H1 (cell line): ENCODE data around the gene SCYL1.

ENCODE experiments used
- ATF3 ChIP-seq: IDR thresholded peaks from 2 replicates; pipeline ENCODE4 v1.6.1; 2011; ENCODE audit warnings: low read depth, mild to moderate bottlenecking, low read length; ENCODE audit not compliant: insufficient read depth
- BACH1 ChIP-seq: IDR thresholded peaks from 2 replicates; pipeline ENCODE4 v1.6.1; 2012; ENCODE audit warnings: low read length, improper control_type of control experiment
- CEBPB ChIP-seq: IDR thresholded peaks from 2 replicates; pipeline ENCODE4 v1.6.1; 2012; ENCODE audit warnings: low read depth, low read length
- CTCF ChIP-seq, 3 experiments: IDR thresholded peaks; 1 replicate in 2 of 3; 2 replicates in 1 of 3; pipeline versions ENCODE4 v1.5.1 to v1.6.1; 2011; ENCODE audit warnings: low read length in 3 of 3, mild to moderate bottlenecking in 3 of 3, inconsistent platforms in 2 of 3, low read depth in 1 of 3, moderate library complexity in 1 of 3; ENCODE audit not compliant: insufficient read depth in 1 of 3; ENCODE audit errors: control extremely low read depth in 1 of 3
- JUN ChIP-seq: IDR thresholded peaks from 2 replicates; pipeline ENCODE4 v1.6.1; 2011; ENCODE audit warnings: low read depth, mild to moderate bottlenecking, improper control_type of control experiment, low read length
- KDM1A ChIP-seq: fragments of 200-600, 300-600 bp; sonication (generic); IDR thresholded peaks from 2 replicates; pipeline ENCODE4 v1.7.1; 2016; ENCODE audit warnings: mild to moderate bottlenecking, low read length, borderline replicate concordance
- MAX ChIP-seq: IDR thresholded peaks from 2 replicates; pipeline ENCODE4 v1.6.1; 2012; ENCODE audit warnings: inconsistent platforms
- POLR2A ChIP-seq, 2 experiments: IDR thresholded peaks; 1 replicate in 1 of 2; 2 replicates in 1 of 2; pipeline ENCODE4 v1.6.1; 2011; ENCODE audit warnings: low read depth in 2 of 2, low read length in 2 of 2, mild to moderate bottlenecking in 2 of 2; ENCODE audit errors: control extremely low read depth in 1 of 2
- RFX5 ChIP-seq: IDR thresholded peaks from 2 replicates; pipeline ENCODE4 v1.6.1; 2011; ENCODE audit warnings: low read depth, low read length, improper control_type of control experiment, borderline replicate concordance
- SP2 ChIP-seq: IDR thresholded peaks from 2 replicates; pipeline ENCODE4 v1.6.1; 2012; ENCODE audit warnings: mild to moderate bottlenecking, low read length, inconsistent platforms
- SRF ChIP-seq: IDR thresholded peaks from 2 replicates; pipeline ENCODE4 v1.6.1; 2011; ENCODE audit warnings: mild to moderate bottlenecking, low read depth, low read length, moderate library complexity
- TAF1 ChIP-seq: IDR thresholded peaks from 2 replicates; pipeline ENCODE4 v1.6.1; 2011; ENCODE audit warnings: mild to moderate bottlenecking, low read depth, low read length
- USF2 ChIP-seq: IDR thresholded peaks from 2 replicates; pipeline ENCODE4 v1.6.1; 2011; ENCODE audit warnings: low read length, improper control_type of control experiment
- YY1 ChIP-seq: IDR thresholded peaks from 2 replicates; pipeline ENCODE4 v1.6.1; 2011; ENCODE audit warnings: low read depth, mild to moderate bottlenecking, low read length

GRCh38 chr11:65498042-65498726 lies 26.7 kb upstream of the SCYL1 start:
- peak; percentile 96 for TF ChIP-seq CEBPB
- no peak for TF ChIP-seq SP2
- TF ChIP-seq USF2, result no peak
- no peak for TF ChIP-seq KDM1A
- no peak for TF ChIP-seq ATF3
- TF ChIP-seq CTCF (IDR thresholded peaks at IDR 0.05; ENCODE audit: control extremely low read depth in 1 of 3, insufficient read depth in 1 of 3, low read depth in 1 of 3, low read length in 3 of 3), result no peak
- TF ChIP-seq BACH1, result no peak
- no peak for TF ChIP-seq TAF1
- TF ChIP-seq POLR2A (IDR thresholded peaks at IDR 0.05; ENCODE audit: control extremely low read depth in 1 of 2, low read depth in 2 of 2, low read length in 2 of 2), result peak in 1 of 2 experiments; percentile 68; a peak in 1 of 3 replicates
- no peak for TF ChIP-seq SRF
- no peak for TF ChIP-seq RFX5
- TF ChIP-seq MAX, result no peak
- TF ChIP-seq YY1, result peak; percentile 94
- TF ChIP-seq JUN, result no peak
